ENCODE results near the gene YRDC. TPM values are rescaled to one million over a fixed set of nuclear protein-coding genes. Genes with fewer than 3 reads are reported as not detected.

The YRDC gene
- total and polyA plus RNA-seq, 8 donors, result 1.3 to 30.3 (median 12.2) TPM; not detected in 1

- WGBS, 5 donors, result 0 to 1% (median 0%) methylated on average over 3 to 81 of the region's 82 CpGs; no CpG with 5 or more reads in 1 of the 5 donors
- intact Hi-C loops (cut with DNase I; ENCODE audit: low total_unique reads), result no loop called here
- H3K27me3 ChIP-seq, result peaks cover 0 to 51% (median 0%) of the 10 kb centered on the region in 3 donors
- peaks cover 0 to 9% (median 1%) of the 10 kb centered on the region in 4 donors for H3K36me3 ChIP-seq
- H3K27ac ChIP-seq, result peak within 1 kb of the TSS; percentile 7 to 40 (median 38)
- DNase-seq, result peak; percentile 48 to 84
- no peak for TF ChIP-seq POLR2A (IDR thresholded peaks at IDR 0.05)
- peak within 1 kb of the TSS; percentile 55 to 74 (median 68) for H3K4me3 ChIP-seq
- H3K4me1 ChIP-seq, result peaks cover 15 to 25% (median 23%) of the 10 kb centered on the region in 4 donors
- H3K9me3 ChIP-seq, result no peaks in the 10 kb centered on the region
Observed at GRCh38 chr1:37793773-37794371, 14.1 kb downstream of the YRDC start, which contains the start of gene MANEAL. MANEAL (plus strand) TSS chr1:37793847; CDS start chr1:37794183, 336 bp downstream.

GRCh38 chr1:37792943-37793686 lies 14.9 kb downstream of the YRDC start:
- H3K27ac ChIP-seq, result peak overlapping the region in 3 of 5 donors; percentile 7 to 40 (median 38)
- TF ChIP-seq POLR2A (IDR thresholded peaks at IDR 0.05) (no peak), POLR2AphosphoS5 (IDR thresholded peaks at IDR 0.05) (no peak), EP300 (IDR thresholded peaks at IDR 0.05) (no peak)
- TF ChIP-seq, protein P1, sequence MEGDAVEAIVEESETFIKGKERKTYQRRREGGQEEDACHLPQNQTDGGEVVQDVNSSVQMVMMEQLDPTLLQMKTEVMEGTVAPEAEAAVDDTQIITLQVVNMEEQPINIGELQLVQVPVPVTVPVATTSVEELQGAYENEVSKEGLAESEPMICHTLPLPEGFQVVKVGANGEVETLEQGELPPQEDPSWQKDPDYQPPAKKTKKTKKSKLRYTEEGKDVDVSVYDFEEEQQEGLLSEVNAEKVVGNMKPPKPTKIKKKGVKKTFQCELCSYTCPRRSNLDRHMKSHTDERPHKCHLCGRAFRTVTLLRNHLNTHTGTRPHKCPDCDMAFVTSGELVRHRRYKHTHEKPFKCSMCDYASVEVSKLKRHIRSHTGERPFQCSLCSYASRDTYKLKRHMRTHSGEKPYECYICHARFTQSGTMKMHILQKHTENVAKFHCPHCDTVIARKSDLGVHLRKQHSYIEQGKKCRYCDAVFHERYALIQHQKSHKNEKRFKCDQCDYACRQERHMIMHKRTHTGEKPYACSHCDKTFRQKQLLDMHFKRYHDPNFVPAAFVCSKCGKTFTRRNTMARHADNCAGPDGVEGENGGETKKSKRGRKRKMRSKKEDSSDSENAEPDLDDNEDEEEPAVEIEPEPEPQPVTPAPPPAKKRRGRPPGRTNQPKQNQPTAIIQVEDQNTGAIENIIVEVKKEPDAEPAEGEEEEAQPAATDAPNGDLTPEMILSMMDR (IDR thresholded peaks at IDR 0.05), result no peak
- peaks cover 0 to 1% (median 0%) of the 10 kb centered on the region in 4 donors for H3K36me3 ChIP-seq
- intact Hi-C loops (cut with DNase I; ENCODE audit: low total_unique reads), result no loop called here
- H3K27me3 ChIP-seq, result peaks cover 0 to 58% (median 0%) of the 10 kb centered on the region in 3 donors
- H3K4me3 ChIP-seq, result peak overlapping the region; percentile 55 to 74 (median 68)
- H3K4me1 ChIP-seq, result peaks cover 15 to 25% (median 23%) of the 10 kb centered on the region in 4 donors
- 31 to 53% (median 38%) methylated on average over 20 to 36 of the region's 36 CpGs for WGBS, 5 donors
- no peaks in the 10 kb centered on the region for H3K9me3 ChIP-seq
- no peak for DNase-seq

- Histone ChIP-seq H3K9me3 (no peaks in the 10 kb centered on the region), H3K4me1 (peaks cover 0 to 4% (median 0%) of the 10 kb centered on the region in 4 donors), H3K36me3 (no peaks in the 10 kb centered on the region), H3K27me3 (peaks cover 0 to 65% (median 0%) of the 10 kb centered on the region in 3 donors), H3K27ac (no peak overlapping the region), H3K4me3 (no peak overlapping the region)
- WGBS, 5 donors, result 82 to 86% (median 84%) methylated on average over 17 of the region's 17 CpGs
- TF ChIP-seq, protein P1 (IDR thresholded peaks at IDR 0.05), result no peak
- TF ChIP-seq POLR2A (IDR thresholded peaks at IDR 0.05) (no peak), POLR2AphosphoS5 (IDR thresholded peaks at IDR 0.05) (no peak), EP300 (IDR thresholded peaks at IDR 0.05) (no peak)
- DNase-seq, result no peak
- intact Hi-C loops (cut with DNase I; ENCODE audit: low total_unique reads), result no loop called here
Observed at GRCh38 chr1:37782491-37782890, 25.5 kb downstream of the YRDC start.

- no peak for TF ChIP-seq POLR2A (IDR thresholded peaks at IDR 0.05)
- no peak for TF ChIP-seq EP300 (IDR thresholded peaks at IDR 0.05)
- TF ChIP-seq, protein P1 (IDR thresholded peaks at IDR 0.05), result no peak
- TF ChIP-seq POLR2AphosphoS5 (IDR thresholded peaks at IDR 0.05), result no peak
- Histone ChIP-seq H3K36me3 (no peaks in the 10 kb centered on the region), H3K27ac (no peak overlapping the region), H3K4me3 (no peak overlapping the region), H3K4me1 (peaks cover 0 to 4% (median 0%) of the 10 kb centered on the region in 4 donors), H3K27me3 (peaks cover 0 to 47% (median 0%) of the 10 kb centered on the region in 3 donors), H3K9me3 (peaks cover 0 to under 1% (median under 1%) of the 10 kb centered on the region in 4 donors)
- DNase-seq, result no peak
- 83 to 100% (median 89%) methylated on average over 1 to 3 of the region's 3 CpGs for WGBS, 5 donors
- intact Hi-C loops (cut with DNase I; ENCODE audit: low total_unique reads), result no loop called here
Observed at GRCh38 chr1:37778654-37779053, 29.4 kb downstream of the YRDC start.

Measured in stomach (tissue), 9 donors.